Calu3 (cell line): ENCODE measurements around the gene APPL1. TPM values are rescaled to one million over a fixed set of nuclear protein-coding genes. Genes with fewer than 3 reads are reported as not detected.

Source experiments
- BruUV-seq: library from RNA; stranded (reverse); fragments of 400-500 nt; replicated peaks from 2 replicates; lab custom pipeline; 2021; lab: Mats Ljungman, UMichigan
- CTCF ChIA-PET: fragments of 300-600 bp; sonication (Branson Sonifier 250); formaldehyde crosslinking; loops from one replicate; lab custom pipeline; 2022; ENCODE audit warnings: antibody characterized with exemption; lab: Charles Lee
- DNase-seq: peaks from one replicate; pipeline ENCODE4 v3.0.0; 2022
- H3K27ac Mint-ChIP-seq: one replicate; pipeline ENCODE4 v1.8.0; 2022; ENCODE audit warnings: mixed read lengths; ENCODE audit not compliant: unreplicated experiment
- H3K27me3 Mint-ChIP-seq: one replicate; pipeline ENCODE4 v1.8.0; 2022; ENCODE audit warnings: mixed read lengths; ENCODE audit not compliant: unreplicated experiment
- H3K36me3 Mint-ChIP-seq: one replicate; pipeline ENCODE4 v1.8.0; 2022; ENCODE audit warnings: mild to moderate bottlenecking, moderate library complexity, mixed read lengths; ENCODE audit not compliant: insufficient read depth, unreplicated experiment
- H3K4me1 Mint-ChIP-seq: one replicate; pipeline ENCODE4 v1.8.0; 2022; ENCODE audit warnings: mild to moderate bottlenecking, low read depth, mixed read lengths; ENCODE audit not compliant: unreplicated experiment
- H3K4me3 Mint-ChIP-seq: one replicate; pipeline ENCODE4 v1.8.0; 2022; ENCODE audit warnings: mild to moderate bottlenecking, low read depth, moderate library complexity, mixed read lengths; ENCODE audit not compliant: unreplicated experiment
- H3K9me3 Mint-ChIP-seq: one replicate; pipeline ENCODE4 v1.8.0; 2022; ENCODE audit warnings: low read depth, mixed read lengths; ENCODE audit not compliant: unreplicated experiment
- CTCF ChIP-seq: fragments of 200-600 bp; IDR thresholded peaks from one replicate; pipeline ENCODE4 v1.8.0; 2022; ENCODE audit warnings: antibody characterized with exemption; ENCODE audit not compliant: unreplicated experiment
- intact Hi-C: fragments of 100-400 bp; cut with micrococcal nuclease; formaldehyde crosslinking; loops from one replicate; pipeline ENCODE4 v1.10.0; 2022; ENCODE audit not compliant: unreplicated experiment
- total RNA-seq: library from RNA; stranded (reverse); gene quantifications from 2 replicates; pipeline ENCODE4 v1.2.3, GENCODE V29; 2022

The APPL1 gene
- total RNA-seq, 1 experiment from 2014 or later, result 31.9 TPM

DNA sequence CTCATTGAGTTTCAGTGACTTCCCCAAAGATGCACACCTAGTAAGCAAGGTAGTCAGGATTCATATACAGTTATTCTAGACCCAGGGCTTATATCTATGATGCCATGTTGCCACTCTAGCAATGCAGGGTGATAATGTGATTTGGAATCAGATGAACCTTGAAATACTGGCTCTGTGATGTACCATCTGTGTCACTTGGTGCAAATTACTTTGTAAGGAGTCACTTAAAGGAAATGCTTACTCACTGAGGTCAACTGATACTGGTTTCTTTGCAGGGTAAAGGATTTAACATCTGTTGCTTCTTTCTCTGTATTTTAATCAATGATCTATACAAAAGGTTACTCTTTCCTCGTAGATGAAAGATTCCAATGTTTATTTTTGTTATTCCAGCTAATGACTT, 54.2 kb downstream of the APPL1 start:
- no peaks in the 10 kb centered on the region for H3K4me1 Mint-ChIP-seq
- H3K27ac Mint-ChIP-seq, result no peak overlapping the region
- no peaks in the 10 kb centered on the region for H3K9me3 Mint-ChIP-seq
- no peaks in the 10 kb centered on the region for H3K36me3 Mint-ChIP-seq
- intact Hi-C loops, result no loop called here
- no peak for DNase-seq
- CTCF ChIA-PET, result no interaction called here
- no peak overlapping the region for H3K4me3 Mint-ChIP-seq
- BruUV-seq, result no TSS peak
- no peak for TF ChIP-seq CTCF
- H3K27me3 Mint-ChIP-seq, result no peaks in the 10 kb centered on the region

- intact Hi-C loops, result no loop called here
- Mint-ChIP-seq H3K27me3 (no peaks in the 10 kb centered on the region), H3K36me3 (no peaks in the 10 kb centered on the region), H3K4me1 (no peaks in the 10 kb centered on the region), H3K27ac (no peak overlapping the region), H3K4me3 (no peak overlapping the region), H3K9me3 (no peaks in the 10 kb centered on the region)
- no peak for DNase-seq
- no TSS peak for BruUV-seq
- CTCF ChIA-PET, result no interaction called here
- TF ChIP-seq CTCF, result no peak
These were observed 55.8 kb downstream of the APPL1 start for GRCh38 chr3:57283334-57283733.

- no peak for TF ChIP-seq CTCF
- no peak overlapping the region for H3K27ac Mint-ChIP-seq
- H3K27me3 Mint-ChIP-seq, result no peaks in the 10 kb centered on the region
- no peaks in the 10 kb centered on the region for H3K4me1 Mint-ChIP-seq
- no peak for DNase-seq
- no TSS peak for BruUV-seq
- CTCF ChIA-PET, result no interaction called here
- no peaks in the 10 kb centered on the region for H3K36me3 Mint-ChIP-seq
- H3K9me3 Mint-ChIP-seq, result no peaks in the 10 kb centered on the region
- intact Hi-C loops, result no loop called here
- no peak overlapping the region for H3K4me3 Mint-ChIP-seq
These were observed 59.7 kb downstream of the APPL1 start for GRCh38 chr3:57287205-57287604.

DNA sequence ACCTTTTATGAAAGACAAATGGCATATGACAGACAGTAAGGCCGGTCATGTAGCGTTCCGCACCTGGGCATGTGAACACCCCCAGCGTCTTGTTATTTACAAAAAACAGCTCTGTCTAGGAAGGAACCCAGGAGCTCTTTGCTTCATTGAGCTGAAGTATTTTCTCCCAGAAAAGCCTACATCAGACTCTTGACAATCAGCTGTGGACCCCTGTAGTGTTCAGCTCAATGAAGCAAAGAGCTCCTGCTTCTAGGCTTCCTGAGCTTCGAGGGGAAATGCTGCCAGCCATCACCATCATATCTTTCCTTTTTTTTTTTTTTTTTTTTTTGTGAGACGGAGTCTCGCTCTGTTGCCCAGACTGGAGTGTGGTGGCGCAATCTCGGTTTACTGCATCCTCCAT, 60.9 kb downstream of the APPL1 start:
- BruUV-seq, result no TSS peak
- no peak for DNase-seq
- Mint-ChIP-seq H3K36me3 (no peaks in the 10 kb centered on the region), H3K27me3 (no peaks in the 10 kb centered on the region), H3K4me3 (no peak overlapping the region), H3K9me3 (no peaks in the 10 kb centered on the region), H3K27ac (no peak overlapping the region), H3K4me1 (no peaks in the 10 kb centered on the region)
- CTCF ChIA-PET, result interaction anchor here (0.6 kb wide), 1 partner anchor 1831 kb away, joined by 3 read pairs; no protein-coding TSS in a partner anchor
- intact Hi-C loops, result no loop called here
- TF ChIP-seq CTCF, result no peak
